Osteoblast (primary cell): ENCODE data around the gene SERPINF2. TPM values are rescaled to one million over a fixed set of nuclear protein-coding genes. Genes with fewer than 3 reads are reported as not detected.
"Not testable (repeated sequence)": the region's sequence is repeated elsewhere in the genome, so short reads cannot be mapped to it uniquely, and the experiment has no call there.

ENCODE experiments used
- DNase-seq: peaks from one replicate; pipeline ENCODE4 v3.0.0; 2011; ENCODE audit warnings: low spot score, mixed read lengths; ENCODE audit not compliant: insufficient read length; ENCODE audit errors: missing footprints
- H2AFZ ChIP-seq: 2 replicates; pipeline ENCODE4 v1.6.0; 2011; ENCODE audit warnings: mild to moderate bottlenecking, low read length
- H3K27ac ChIP-seq: 2 replicates; pipeline ENCODE4 v1.5.1; 2011; ENCODE audit warnings: mild to moderate bottlenecking, low read depth, low read length, moderate library complexity
- H3K27me3 ChIP-seq: 2 replicates; pipeline ENCODE4 v1.6.0; 2012; ENCODE audit warnings: mild to moderate bottlenecking, control low read depth, inconsistent platforms, low read length, moderate library complexity; ENCODE audit not compliant: insufficient read depth
- H3K36me3 ChIP-seq: 2 replicates; pipeline ENCODE4 v1.5.1; 2011; ENCODE audit warnings: mild to moderate bottlenecking, low read length, control low read depth, moderate library complexity; ENCODE audit not compliant: insufficient read depth
- H3K4me1 ChIP-seq: 2 replicates; pipeline ENCODE4 v1.5.1; 2011; ENCODE audit warnings: mild to moderate bottlenecking, low read length, control low read depth, moderate library complexity; ENCODE audit not compliant: insufficient read depth
- H3K4me2 ChIP-seq: 2 replicates; pipeline ENCODE4 v1.6.0; 2011; ENCODE audit warnings: mild to moderate bottlenecking, low read length; ENCODE audit not compliant: insufficient read depth
- H3K4me3 ChIP-seq: fragments of 200-600 bp; sonication (generic); 3 replicates; pipeline ENCODE4 v1.5.1; 2012; ENCODE audit warnings: mild to moderate bottlenecking, low read length, inconsistent platforms; ENCODE audit not compliant: insufficient read depth
- H3K79me2 ChIP-seq: 2 replicates; pipeline ENCODE4 v1.6.0; 2012; ENCODE audit warnings: mild to moderate bottlenecking, low read length, control low read depth, inconsistent platforms; ENCODE audit not compliant: insufficient read depth
- H3K9me3 ChIP-seq: 2 replicates; pipeline ENCODE4 v1.5.1; 2011; ENCODE audit warnings: low read depth, low read length, control low read depth
- H4K20me1 ChIP-seq: 2 replicates; pipeline ENCODE4 v1.6.0; 2012; ENCODE audit warnings: mild to moderate bottlenecking, low read length, control low read depth; ENCODE audit not compliant: insufficient read depth
- CTCF ChIP-seq: IDR thresholded peaks from 2 replicates; pipeline ENCODE4 v1.5.1; 2011; ENCODE audit warnings: mild to moderate bottlenecking, low read depth, low read length, moderate library complexity; ENCODE audit errors: extremely low read depth
- total RNA-seq: library from RNA; depleted of rRNA; stranded (reverse); fragments of >200 nt; gene quantifications from 2 replicates; pipeline ENCODE4 v1.2.3, GENCODE V29; 2012

The SERPINF2 gene
- total RNA-seq, 1 donor, result under 0.01 TPM

- TF ChIP-seq CTCF, result no peak
- peaks cover 7% of the 10 kb centered on the region for H3K4me1 ChIP-seq
- no peaks in the 10 kb centered on the region for H3K9me3 ChIP-seq
- peaks cover 17% of the 10 kb centered on the region for H3K36me3 ChIP-seq
- no peak overlapping the region for H3K4me3 ChIP-seq
- H3K4me2 ChIP-seq, result no peak overlapping the region
- DNase-seq, result no peak
- H4K20me1 ChIP-seq, result no peaks in the 10 kb centered on the region
- no peak overlapping the region for H2AFZ ChIP-seq
- no peaks in the 10 kb centered on the region for H3K27me3 ChIP-seq
- no peaks in the 10 kb centered on the region for H3K79me2 ChIP-seq
- H3K27ac ChIP-seq, result no peak overlapping the region
These were observed 5.0 kb upstream of the SERPINF2 start for GRCh38 chr17:1737531-1738291.

- H3K36me3 ChIP-seq, H2AFZ ChIP-seq, H3K9me3 ChIP-seq, H3K79me2 ChIP-seq, H3K4me3 ChIP-seq, H3K27ac ChIP-seq, H3K27me3 ChIP-seq, H4K20me1 ChIP-seq, H3K4me2 ChIP-seq, H3K4me1 ChIP-seq: not testable (repeated sequence)
- DNase-seq, result peak; percentile 35
These were observed 772 bp upstream of the SERPINF2 start for GRCh38 chr17:1741899-1742298.

- no peak overlapping the region for H3K4me2 ChIP-seq
- H3K36me3 ChIP-seq, result no peaks in the 10 kb centered on the region
- no peaks in the 10 kb centered on the region for H3K79me2 ChIP-seq
- H3K27me3 ChIP-seq, result no peaks in the 10 kb centered on the region
- TF ChIP-seq CTCF, result no peak
- no peaks in the 10 kb centered on the region for H3K9me3 ChIP-seq
- H4K20me1 ChIP-seq, result no peaks in the 10 kb centered on the region
- no peak overlapping the region for H2AFZ ChIP-seq
- H3K4me3 ChIP-seq, result no peak overlapping the region
- no peak overlapping the region for H3K27ac ChIP-seq
- DNase-seq, result peak; percentile 51
- no peaks in the 10 kb centered on the region for H3K4me1 ChIP-seq
These were observed 393 bp downstream of the SERPINF2 start for GRCh38 chr17:1743088-1743439.

GRCh38 chr17:1744551-1745512, 2.2 kb downstream of the SERPINF2 start:
- no peak overlapping the region for H2AFZ ChIP-seq

More at GRCh38 chr17:1744551-1745512, 2.2 kb downstream of the SERPINF2 start:
- Histone ChIP-seq H3K79me2 (no peaks in the 10 kb centered on the region), H4K20me1 (no peaks in the 10 kb centered on the region), H3K9me3 (no peaks in the 10 kb centered on the region), H3K36me3 (no peaks in the 10 kb centered on the region), H3K4me3 (no peak overlapping the region), H3K4me1 (no peaks in the 10 kb centered on the region), H3K27ac (no peak overlapping the region), H3K27me3 (no peaks in the 10 kb centered on the region), H3K4me2 (no peak overlapping the region)
- DNase-seq, result peak; percentile 82
- no peak for TF ChIP-seq CTCF
